Motor neuron (in vitro differentiated cells): ENCODE measurements around the gene DRD3. TPM values are rescaled to one million over a fixed set of nuclear protein-coding genes. Genes with fewer than 3 reads are reported as not detected.
A peak's percentile ranks its signal among the peaks of the same experiment; 100 is the strongest.

Experiments
- ATAC-seq, 8 experiments: fragments of 200-7000 bp; cut with Tn5 transposase; replicated peaks in 6 of 8; 2 replicates each; pipeline ENCODE4 v1.8.0; 2021; ENCODE audit warnings: mild to moderate bottlenecking in 8 of 8, moderate library complexity in 8 of 8
- H3K27ac ChIP-seq, 2 donors: fragments of 250-450 bp; sonication (Bioruptor Pico); 2 replicates each; pipeline ENCODE4 v1.9.0; 2021; ENCODE audit warnings: antibody characterized with exemption in 2 of 2, mild to moderate bottlenecking in 2 of 2, moderate library complexity in 1 of 2
- H3K4me1 ChIP-seq, 2 donors: fragments of 250-450 bp; sonication (Bioruptor Pico); replicated peaks in 1 of 2; 2 replicates each; pipeline ENCODE4 v1.6.1; 2021; ENCODE audit warnings: antibody characterized with exemption in 2 of 2, mild to moderate bottlenecking in 2 of 2, moderate library complexity in 1 of 2
- H3K4me3 ChIP-seq, 5 donors: fragments of 250-450 bp; sonication (Bioruptor Pico); 2 replicates each; pipeline ENCODE4 v1.9.0; 2021; ENCODE audit warnings: antibody characterized with exemption in 5 of 5, mild to moderate bottlenecking in 5 of 5, moderate library complexity in 4 of 5
- WGBS, 10 experiments: fragments of 450-650 bp; shearing (Covaris generic); methylation state at CpG; one replicate each; pipeline ENCODE4 v1.0.0; 2022; 5-methylcytosine and 5-hydroxymethylcytosine counted together
- in situ Hi-C, 9 experiments: fragments of 400-800 bp; cut with MboI; loops; one replicate each; pipeline ENCODE4 v1.15.0; 2021; ENCODE audit warnings: low sequenced_read_pairs in 9 of 9, low pct_unique_long_range_greater_than_20kb in 2 of 9; ENCODE audit not compliant: unreplicated experiment in 9 of 9
- total RNA-seq, 8 experiments: library from RNA; unstranded; fragments of 300-600 nt; gene quantifications; 2 replicates each; pipeline versions ENCODE4 v1.2.3 to v1.2.4, GENCODE V29; 2022

DRD3 gene
- total RNA-seq, 8 experiments from 2014 or later, result 0.21 to 0.33 (median 0.25) TPM; not detected in 4

DNA sequence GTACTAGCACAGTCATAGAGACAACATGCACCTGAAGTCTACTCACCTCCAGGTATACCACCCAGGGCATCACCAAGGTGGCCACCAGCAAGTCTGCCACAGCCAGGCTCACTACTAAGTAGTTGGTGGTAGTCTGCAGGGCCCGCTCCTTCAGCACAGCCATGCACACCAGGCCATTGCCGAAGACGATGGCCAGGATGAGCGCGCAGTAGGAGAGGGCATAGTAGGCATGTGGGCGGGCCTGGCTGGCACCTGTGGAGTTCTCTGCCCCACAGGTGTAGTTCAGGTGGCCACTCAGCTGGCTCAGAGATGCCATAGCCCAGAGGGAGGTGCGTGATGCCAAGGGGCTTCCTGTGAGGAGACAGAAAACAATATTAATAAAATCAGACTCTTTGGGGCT lies 7.2 kb downstream of the DRD3 start:
- no peak for ATAC-seq
- Histone ChIP-seq H3K27ac (no peak overlapping the region), H3K4me3 (no peak overlapping the region), H3K4me1 (no peaks in the 10 kb centered on the region)
- in situ Hi-C loops, result loop anchor here in 1 of 9 experiments (25.0 kb wide), 1 partner anchor 1641 kb away; no protein-coding TSS in a partner anchor
- 0 to 100% (median 80%) methylated on average over 1 to 2 of the region's 7 CpGs; no CpG with 5 or more reads in 4 of the 10 experiments for WGBS, 10 experiments

DNA sequence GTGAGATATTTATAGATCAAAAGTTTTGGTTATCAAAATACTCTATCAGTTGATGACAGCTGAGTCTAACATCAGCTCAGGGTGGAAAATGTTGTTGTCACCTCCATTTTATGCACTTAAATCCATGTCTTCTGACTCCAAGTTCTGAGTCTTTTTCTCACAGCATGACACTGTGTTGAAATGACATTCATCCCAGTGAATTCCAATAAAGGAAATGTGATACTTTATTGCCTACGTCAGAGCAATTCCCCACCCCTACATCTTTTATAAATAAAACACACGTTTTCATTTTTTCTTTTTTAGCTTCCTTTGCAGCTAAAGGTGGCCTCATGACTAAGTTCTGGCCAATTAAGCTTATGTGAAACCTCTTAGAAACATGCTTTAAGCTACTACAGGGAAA lies 10.7 kb downstream of the DRD3 start:
- H3K4me3 ChIP-seq, result no peak overlapping the region
- no peak overlapping the region for H3K27ac ChIP-seq
- WGBS, 10 experiments, result 0 to 83% (median 20%) methylated on average over 1 to 2 of the region's 2 CpGs; no CpG with 5 or more reads in 3 of the 10 experiments
- peak in 1 of 8 experiments; percentile 79 for ATAC-seq
- no peaks in the 10 kb centered on the region for H3K4me1 ChIP-seq
- in situ Hi-C loops, result loop anchor here in 1 of 9 experiments (25.0 kb wide), 1 partner anchor 1644 kb away; no protein-coding TSS in a partner anchor

DNA sequence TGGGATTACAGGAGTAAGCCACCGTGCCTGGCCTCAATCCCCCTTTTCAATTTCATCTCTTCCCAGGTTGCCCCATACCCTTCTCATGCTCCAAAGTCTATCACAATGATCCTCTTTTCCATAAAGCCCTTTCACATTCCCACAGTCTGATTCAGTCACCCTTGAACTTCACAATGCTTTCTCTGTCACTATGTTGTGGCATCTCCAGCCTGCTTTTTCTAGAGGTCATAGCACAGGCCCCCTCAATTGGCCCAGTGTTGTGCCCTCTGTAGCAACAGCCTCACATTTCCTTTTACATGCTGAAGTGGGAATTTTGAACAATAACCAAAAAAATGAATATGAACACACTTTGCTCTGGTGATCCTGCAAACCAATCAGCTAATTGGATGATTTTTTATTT lies 21.5 kb downstream of the DRD3 start:
- Histone ChIP-seq H3K4me3 (no peak overlapping the region), H3K4me1 (peaks cover 14% of the 10 kb centered on the region in 2 donors), H3K27ac (no peak overlapping the region)
- in situ Hi-C loops, result loop anchor here in 1 of 9 experiments (25.0 kb wide), 1 partner anchor 1655 kb away; no protein-coding TSS in a partner anchor
- WGBS, 10 experiments, result 0 to 100% (median 75%) methylated on average over 1 of the region's 1 CpG; no CpG with 5 or more reads in 6 of the 10 experiments
- ATAC-seq, result no peak

DNA sequence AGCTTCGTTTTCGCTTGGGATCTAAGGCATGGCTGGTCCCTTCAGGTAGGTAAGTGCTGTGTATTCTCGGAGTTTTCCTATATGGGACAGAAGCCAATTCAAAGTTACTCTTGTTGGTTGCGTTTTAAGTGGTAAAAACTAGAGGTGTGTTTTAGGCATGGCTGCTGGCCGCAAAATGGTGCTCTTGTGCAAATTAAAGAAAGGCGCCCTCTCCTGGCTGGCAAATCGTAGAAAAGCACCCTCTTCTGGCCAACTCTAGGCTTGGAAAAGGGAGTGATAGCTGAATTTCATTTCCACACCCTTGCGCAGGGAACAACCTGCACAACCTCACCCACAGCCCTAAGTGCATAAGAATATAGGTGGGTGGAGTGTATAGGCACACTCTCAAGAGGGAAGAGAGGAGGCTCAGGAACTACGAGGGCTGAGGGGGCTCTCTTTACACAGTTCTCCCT lies 23.5 kb downstream of the DRD3 start:
- peak overlapping the region; percentile 12 to 60 for H3K27ac ChIP-seq
- 40 to 82% (median 66%) methylated on average over 1 to 8 of the region's 9 CpGs; no CpG with 5 or more reads in 3 of the 10 experiments for WGBS, 10 experiments
- no peak for ATAC-seq
- in situ Hi-C loops, result loop anchor here in 1 of 9 experiments (25.0 kb wide), 1 partner anchor 1657 kb away; no protein-coding TSS in a partner anchor
- H3K4me3 ChIP-seq, result no peak overlapping the region
- peaks cover 14 to 18% of the 10 kb centered on the region in 2 donors for H3K4me1 ChIP-seq

DNA sequence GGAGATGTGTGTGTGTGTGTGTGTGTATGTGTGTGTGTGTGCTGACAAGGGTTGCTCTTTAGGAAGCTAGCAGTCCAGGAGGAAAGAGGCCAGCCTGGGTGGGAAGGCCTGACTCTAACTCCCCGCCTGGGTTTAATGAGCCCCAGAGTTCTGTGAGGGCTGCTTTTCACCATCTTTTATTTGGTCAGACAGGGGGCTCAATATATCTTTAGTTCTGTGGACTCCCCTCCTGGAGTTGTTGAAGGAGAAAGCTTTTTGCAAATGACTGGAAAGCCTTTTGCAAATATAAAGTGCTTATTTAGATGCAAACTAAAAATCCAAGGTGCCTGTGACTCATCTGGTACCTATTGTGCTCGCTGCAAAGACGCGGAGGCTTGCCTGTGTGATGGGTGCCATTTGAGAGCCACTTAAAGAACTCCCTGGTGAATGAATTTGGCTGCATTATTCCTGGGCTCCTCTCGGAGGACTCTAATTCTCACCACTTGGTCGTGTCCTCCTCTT lies 24.5 kb downstream of the DRD3 start:
- Histone ChIP-seq H3K27ac (peak overlapping the region; percentile 52 to 60), H3K4me3 (no peak overlapping the region), H3K4me1 (peaks cover 18 to 19% of the 10 kb centered on the region in 2 donors)
- WGBS, 10 experiments, result 0 to 78% (median 23%) methylated on average over 1 to 6 of the region's 6 CpGs
- in situ Hi-C loops, result loop anchor here in 1 of 9 experiments (25.0 kb wide), 1 partner anchor 1658 kb away; no protein-coding TSS in a partner anchor
- ATAC-seq, result peak in 5 of 8 experiments; percentile 15 to 56 (median 40)

DNA sequence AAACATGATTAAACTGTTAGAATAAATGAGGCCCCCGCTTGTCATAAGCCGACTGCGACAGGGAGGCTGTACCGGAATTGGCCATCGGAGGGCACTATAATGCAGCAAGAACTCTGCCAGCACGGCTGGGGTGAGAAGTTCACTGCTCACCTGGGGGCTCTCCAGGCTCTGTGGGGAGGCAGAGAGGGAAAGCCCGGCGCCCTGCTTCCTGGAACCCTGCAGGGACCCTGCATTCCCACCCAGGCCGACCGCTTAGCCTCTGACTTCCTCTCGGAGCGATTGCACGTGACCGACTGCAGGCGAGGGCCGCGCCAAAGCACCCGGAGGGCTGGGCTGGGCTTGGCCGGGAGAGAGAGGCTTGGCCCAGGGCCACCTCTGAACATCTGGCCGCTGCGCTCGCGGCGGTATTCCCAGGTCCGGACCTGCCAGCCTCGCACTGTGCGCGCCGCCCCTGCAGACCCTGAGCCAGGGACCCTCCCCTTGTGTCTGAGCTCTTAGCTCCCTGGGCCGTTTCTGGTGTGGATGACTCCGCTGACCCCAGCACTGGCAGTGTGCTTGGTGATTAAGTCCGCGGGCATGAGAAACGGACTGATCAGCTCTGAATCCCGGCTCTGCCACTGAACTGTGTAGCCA lies 26.2 kb downstream of the DRD3 start:
- Histone ChIP-seq H3K4me3 (peak overlapping the region; percentile 16 to 29 (median 20)), H3K4me1 (peaks cover 18 to 19% of the 10 kb centered on the region in 2 donors), H3K27ac (no peak overlapping the region)
- in situ Hi-C loops, result loop anchor here in 1 of 9 experiments (25.0 kb wide), 1 partner anchor 1660 kb away; no protein-coding TSS in a partner anchor
- ATAC-seq, result peak; percentile 88 to 98 (median 95)
- WGBS, 10 experiments, result 0 to 48% (median 4%) methylated on average over 2 to 17 of the region's 35 CpGs; no CpG with 5 or more reads in 1 of the 10 experiments

DNA sequence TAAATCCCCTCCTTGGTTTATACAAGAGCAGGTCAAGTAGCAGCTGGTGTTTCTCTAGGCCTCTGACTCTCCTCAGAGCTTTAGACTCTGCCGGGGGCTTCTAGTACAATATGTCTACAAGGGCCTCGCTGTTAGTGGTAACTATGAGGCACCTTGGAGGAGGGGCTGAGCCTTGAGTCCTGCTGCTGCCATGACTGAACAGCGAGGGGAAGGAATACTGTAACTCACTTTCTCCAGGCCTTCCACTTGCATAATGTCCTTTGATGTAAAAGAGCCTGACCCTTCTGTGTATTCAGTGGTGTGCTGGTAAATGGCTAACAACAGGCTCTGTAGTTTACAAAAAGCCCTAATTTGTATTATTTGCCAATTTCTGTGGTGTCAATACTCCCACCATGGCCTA lies 27.8 kb downstream of the DRD3 start:
- WGBS, 10 experiments, result 83 to 86% (median 83%) methylated on average over 1 to 2 of the region's 3 CpGs; no CpG with 5 or more reads in 6 of the 10 experiments
- no peak for ATAC-seq
- in situ Hi-C loops, result loop anchor here in 1 of 9 experiments (25.0 kb wide), 1 partner anchor 1661 kb away; no protein-coding TSS in a partner anchor

DNA sequence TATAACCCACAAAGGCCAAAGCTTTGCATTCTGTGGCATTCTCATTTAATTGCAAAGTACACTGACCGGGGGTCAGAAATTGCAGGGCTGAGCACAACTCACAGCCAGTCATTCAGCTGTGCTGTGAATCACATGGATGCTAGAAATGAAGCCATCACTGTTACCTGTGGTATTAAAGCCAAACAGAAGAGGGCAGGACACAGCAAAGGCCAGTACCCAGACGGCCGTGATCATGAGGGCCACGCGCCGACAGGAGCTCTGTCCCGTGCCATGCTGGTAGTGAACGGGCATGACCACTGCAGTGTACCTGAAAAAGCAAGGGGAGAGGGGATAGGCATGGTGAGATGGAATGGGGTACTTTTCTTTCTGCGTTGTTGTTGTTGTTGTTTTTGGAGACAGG lies 31.6 kb downstream of the DRD3 start:
- 0 to 100% (median 63%) methylated on average over 1 to 7 of the region's 9 CpGs; no CpG with 5 or more reads in 4 of the 10 experiments for WGBS, 10 experiments
- H3K27ac ChIP-seq, result no peak overlapping the region
- no peak overlapping the region for H3K4me3 ChIP-seq
- peak in 1 of 8 experiments; percentile 52 for ATAC-seq
- peaks cover 7 to 10% of the 10 kb centered on the region in 2 donors for H3K4me1 ChIP-seq
- in situ Hi-C loops, result no loop called here

More for the DNA sequence above, 27.8 kb downstream of the DRD3 start:
- Histone ChIP-seq H3K4me3 (no peak overlapping the region), H3K4me1 (peaks cover 19 to 22% of the 10 kb centered on the region in 2 donors), H3K27ac (no peak overlapping the region)

DNA sequence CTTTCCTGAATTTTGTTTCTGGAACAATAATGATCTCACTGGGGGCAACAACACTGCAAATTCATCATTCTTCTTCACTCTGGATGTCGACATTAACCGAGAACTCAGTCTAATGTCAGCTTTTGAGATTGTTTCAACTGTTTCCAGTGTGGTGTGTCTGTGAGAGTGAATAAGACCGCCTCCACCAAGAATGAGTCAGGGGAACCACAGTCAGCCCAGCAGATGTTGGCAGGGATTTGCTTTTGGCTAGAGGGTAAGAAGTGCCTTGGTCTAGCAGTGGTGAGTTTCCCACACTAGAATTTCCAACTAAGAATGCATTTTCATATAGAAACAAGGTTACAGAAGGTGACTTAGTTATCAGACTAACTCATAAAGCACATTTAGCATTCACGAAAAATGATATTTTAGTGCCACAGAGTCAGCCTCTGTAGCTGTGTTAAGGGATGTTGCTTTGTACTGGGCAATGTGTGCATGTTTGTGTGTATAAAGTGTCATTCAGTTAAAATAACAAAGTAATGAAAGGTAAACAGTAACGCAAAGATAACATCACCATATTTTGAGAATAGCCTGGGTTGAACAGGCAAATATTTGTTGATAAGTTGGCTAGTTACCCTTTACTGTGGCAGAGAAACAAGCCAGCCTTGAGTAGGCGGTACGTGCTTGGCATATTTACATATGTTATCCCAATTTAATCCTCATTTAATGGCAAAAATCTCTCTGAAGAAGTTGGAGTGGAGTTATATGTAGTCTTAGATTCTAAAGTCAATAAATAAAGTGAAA lies 33.8 kb downstream of the DRD3 start:
- Histone ChIP-seq H3K27ac (no peak overlapping the region), H3K4me1 (peaks cover 4 to 6% of the 10 kb centered on the region in 2 donors), H3K4me3 (no peak overlapping the region)
- ATAC-seq, result peak in 7 of 8 experiments; percentile 33 to 99 (median 75)
- WGBS, 10 experiments, result 34 to 100% (median 83%) methylated on average over 1 to 7 of the region's 7 CpGs
- in situ Hi-C loops, result no loop called here

DNA sequence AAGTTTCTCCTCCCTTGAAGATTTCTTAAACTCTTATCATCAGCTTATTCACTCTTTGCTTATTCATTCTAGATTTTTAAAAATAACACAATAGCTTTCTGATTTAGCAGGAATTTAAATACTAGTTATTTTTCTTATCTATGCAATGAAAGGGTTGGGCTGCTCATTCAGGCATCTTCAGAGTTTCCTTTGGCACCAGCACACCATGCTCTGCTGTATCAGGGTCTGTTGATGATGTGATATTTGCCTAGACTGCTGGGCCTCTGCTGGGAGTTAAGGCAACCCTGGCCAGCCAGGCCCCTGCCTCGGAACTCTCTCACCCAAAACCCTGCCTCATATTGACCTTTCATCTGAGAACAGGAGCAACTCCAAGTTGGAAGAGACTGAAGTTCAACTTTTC lies 35.0 kb downstream of the DRD3 start:
- Histone ChIP-seq H3K4me1 (peaks cover 4 to 12% of the 10 kb centered on the region in 2 donors), H3K27ac (no peak overlapping the region), H3K4me3 (no peak overlapping the region)
- WGBS, 10 experiments, result 50 to 100% (median 84%) methylated on average over 1 of the region's 1 CpG; no CpG with 5 or more reads in 6 of the 10 experiments
- in situ Hi-C loops, result no loop called here
- ATAC-seq, result peak in 1 of 8 experiments; percentile 11

DNA sequence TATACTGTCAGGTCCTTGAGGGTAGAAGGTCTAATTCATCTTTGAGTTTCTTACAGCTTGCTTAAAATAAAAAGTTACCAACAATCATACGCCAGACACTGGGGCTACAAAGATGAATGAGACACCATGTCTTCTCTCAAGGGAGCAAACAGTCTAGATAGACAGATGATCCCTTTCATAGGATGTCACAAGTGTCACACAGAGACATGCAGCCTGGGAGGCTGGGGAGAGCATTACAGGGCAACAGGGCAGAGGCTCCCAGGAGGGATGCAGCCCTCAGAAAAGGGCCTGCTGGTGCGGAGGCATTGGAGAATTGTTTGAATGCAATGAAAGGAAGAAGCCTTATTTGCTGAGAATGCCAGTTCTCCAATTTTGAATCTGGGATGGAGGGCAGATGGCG lies 39.0 kb downstream of the DRD3 start:
- peak in 3 of 8 experiments; percentile 64 to 96 (median 92) for ATAC-seq
- H3K4me3 ChIP-seq, result no peak overlapping the region
- in situ Hi-C loops, result no loop called here
- no peak overlapping the region for H3K27ac ChIP-seq
- peaks cover 0 to 12% of the 10 kb centered on the region in 2 donors for H3K4me1 ChIP-seq
- WGBS, 10 experiments, result 67 to 84% (median 78%) methylated on average over 1 to 3 of the region's 3 CpGs; no CpG with 5 or more reads in 4 of the 10 experiments

DNA sequence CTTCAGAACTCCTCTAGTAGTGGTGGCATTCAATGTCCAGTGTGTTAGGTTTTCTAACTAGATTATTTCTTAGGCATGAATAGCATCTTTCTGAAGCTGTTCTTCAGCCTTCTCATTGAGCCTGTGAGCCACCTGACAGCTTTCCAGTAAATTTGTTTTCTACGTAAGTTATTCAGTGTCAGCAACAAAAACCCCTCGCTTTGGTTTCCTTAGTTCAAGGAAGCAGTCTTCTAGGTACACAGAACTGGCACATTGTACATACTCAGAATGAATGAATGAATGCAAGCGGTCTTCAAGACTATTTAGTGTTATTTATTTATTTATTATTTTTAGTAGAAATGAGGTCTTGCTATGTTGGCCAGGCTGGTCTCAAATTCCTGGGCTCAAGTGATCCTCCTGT lies 44.9 kb downstream of the DRD3 start:
- Histone ChIP-seq H3K27ac (no peak overlapping the region), H3K4me3 (no peak overlapping the region), H3K4me1 (peaks cover 0 to under 1% of the 10 kb centered on the region in 2 donors)
- 96 to 100% (median 100%) methylated on average over 1 to 3 of the region's 3 CpGs; no CpG with 5 or more reads in 1 of the 10 experiments for WGBS, 10 experiments
- in situ Hi-C loops, result no loop called here
- ATAC-seq, result no peak
